HepG2 (cell line): ENCODE results near the gene GARIN5A. TPM values are rescaled to one million over a fixed set of nuclear protein-coding genes. Genes with fewer than 3 reads are reported as not detected.

Source experiments
- ATAC-seq: fragments of 200-7000 bp; cut with Tn5 transposase; 3 replicates; pipeline ENCODE4 v1.9.1; 2020; ENCODE audit warnings: mild to moderate bottlenecking, moderate library complexity
- BruUV-seq: library from RNA; stranded (reverse); fragments of 400-500 nt; replicated peaks from 2 replicates; lab custom pipeline; 2021; lab: Mats Ljungman, UMichigan
- CTCF ChIA-PET: fragments of 300-600 bp; formaldehyde crosslinking; extraction: SDS; loops from one replicate; lab custom pipeline; 2021; ENCODE audit warnings: low total read pairs, inconsistent platforms, low intra/inter-chr PET ratio; lab: Yijun Ruan, JAX
- POLR2A ChIA-PET: fragments of 350-600 bp; sonication (Branson Sonifier 250); formaldehyde crosslinking; loops from one replicate; lab custom pipeline; 2020; ENCODE audit warnings: antibody characterized with exemption, inconsistent platforms; lab: Yijun Ruan, JAX
- DNase-seq: peaks from one replicate; pipeline ENCODE4 v3.0.0-alpha.2; 2015; ENCODE audit warnings: low spot score
- FAIRE-seq: peaks from 3 replicates; lab custom pipeline; 2011; peaks lifted over from hg19 to GRCh38; lab: Jason Lieb, UNC
- H2AFZ ChIP-seq: one replicate; pipeline ENCODE4 v1.6.1; 2011; ENCODE audit warnings: low read length, inconsistent platforms
- H3K27ac ChIP-seq: fragments of 300-600 bp; 3 replicates; pipeline ENCODE4 v1.8.0; 2011; ENCODE audit warnings: mixed run types, mild to moderate bottlenecking, mixed read lengths, low read length, inconsistent platforms; ENCODE audit not compliant: insufficient read depth; ENCODE audit errors: extremely low read length
- H3K27me3 ChIP-seq, 2 experiments: fragments of 200-600 bp in 1 of 2; 2 replicates in 1 of 2; 3 replicates in 1 of 2; pipeline versions ENCODE4 v1.6.0 to v1.8.0; 2011; ENCODE audit warnings: low read length in 2 of 2, mild to moderate bottlenecking in 2 of 2, moderate library complexity in 2 of 2, inconsistent platforms in 1 of 2; ENCODE audit not compliant: insufficient read depth in 2 of 2, control insufficient read depth in 1 of 2
- H3K36me3 ChIP-seq, 2 experiments: fragments of 200-600 bp in 1 of 2; replicated peaks in 1 of 2; 2 replicates in 1 of 2; 3 replicates in 1 of 2; pipeline versions ENCODE4 v1.5.1 to v1.8.0; 2011; ENCODE audit warnings: low read length in 2 of 2, inconsistent platforms in 1 of 2; ENCODE audit not compliant: insufficient read depth in 2 of 2, control insufficient read depth in 1 of 2
- H3K4me1 ChIP-seq: 2 replicates; pipeline ENCODE4 v1.5.1; 2012; ENCODE audit warnings: low read length, inconsistent platforms; ENCODE audit not compliant: insufficient read depth
- H3K4me2 ChIP-seq: 2 replicates; pipeline ENCODE4 v1.6.0; 2011; ENCODE audit warnings: low read depth, low read length, inconsistent platforms
- H3K4me3 ChIP-seq, 3 experiments: fragments of 200-600 bp in 1 of 3; sonication (generic), shearing (Covaris generic) in 1 of 3; replicated peaks in 1 of 3; 2 replicates each; pipeline ENCODE4 v1.5.1; 2011 to 2016; ENCODE audit warnings: low read length in 3 of 3, inconsistent platforms in 2 of 3, low read depth in 2 of 3, mild to moderate bottlenecking in 2 of 3, control low read depth in 1 of 3, mixed read lengths in 1 of 3; ENCODE audit not compliant: insufficient read depth in 1 of 3
- H3K79me2 ChIP-seq: one replicate; pipeline ENCODE4 v1.6.1; 2011; ENCODE audit warnings: low read length, inconsistent platforms; ENCODE audit not compliant: insufficient read depth
- H3K9ac ChIP-seq: 2 replicates; pipeline ENCODE4 v1.6.0; 2011; ENCODE audit warnings: mild to moderate bottlenecking, low read depth, low read length, inconsistent platforms; ENCODE audit not compliant: insufficient read depth
- H3K9me3 ChIP-seq: 2 replicates; pipeline ENCODE4 v1.5.1; 2012; ENCODE audit warnings: mild to moderate bottlenecking, low read length
- H4K20me1 ChIP-seq: 2 replicates; pipeline ENCODE4 v1.6.0; 2011; ENCODE audit warnings: inconsistent platforms, mild to moderate bottlenecking, low read length, moderate library complexity; ENCODE audit not compliant: insufficient read depth
- NFYB ChIP-seq: sonication (generic); formaldehyde crosslinking; IDR thresholded peaks from 2 replicates; pipeline ENCODE4 v1.4.0; 2020; ENCODE audit warnings: missing genetic modification reagents
- PAX8 ChIP-seq: sonication (generic); formaldehyde crosslinking; IDR thresholded peaks from 2 replicates; pipeline ENCODE4 v1.8.0; 2022; ENCODE audit warnings: mild to moderate bottlenecking, missing genetic modification reagents, borderline replicate concordance
- SP5 ChIP-seq: IDR thresholded peaks from 2 replicates; pipeline ENCODE4 v1.6.1; 2016; ENCODE audit warnings: low read depth, borderline replicate concordance
- ZNF180 ChIP-seq: sonication (generic); formaldehyde crosslinking; IDR thresholded peaks from 2 replicates; pipeline ENCODE4 v1.4.0; 2020; ENCODE audit warnings: low read depth, missing genetic modification reagents, borderline replicate concordance
- ZNF274 ChIP-seq: sonication (generic); formaldehyde crosslinking; IDR thresholded peaks from 2 replicates; pipeline ENCODE4 v1.5.1; 2020; ENCODE audit warnings: mild to moderate bottlenecking, missing genetic modification reagents
- ZNF430 ChIP-seq: sonication (generic); formaldehyde crosslinking; IDR thresholded peaks from 2 replicates; pipeline ENCODE4 v1.9.0; 2021; ENCODE audit warnings: mild to moderate bottlenecking, missing genetic modification reagents
- ZSCAN9 ChIP-seq: IDR thresholded peaks from 2 replicates; pipeline ENCODE4 v1.6.1; 2016; ENCODE audit warnings: borderline replicate concordance
- WGBS: methylation state at CpG from one replicate; pipeline ENCODE4 v1.1.6; 2017; ENCODE audit warnings: low lambda C conversion rate; 5-methylcytosine and 5-hydroxymethylcytosine counted together
- in situ Hi-C: cut with HindIII; loops from 2 replicates; pipeline ENCODE4 v1.10.0; 2017; ENCODE audit warnings: low pct_unique_long_range_greater_than_20kb; ENCODE audit not compliant: extremely low pct_ligation_motif_present
- intact Hi-C: fragments of 100-400 bp; cut with micrococcal nuclease; formaldehyde crosslinking; loops from one replicate; pipeline ENCODE4 v1.10.0; 2022; ENCODE audit not compliant: unreplicated experiment
- polyA plus RNA-seq, 8 experiments: library from polyadenylated mRNA; depleted of rRNA in 3 of 8; stranded (reverse) in 7 of 8; unstranded in 1 of 8; fragments of >200 nt; fragmentation: Illumina TruSeq in 4 of 8; extraction: Trizol in 4 of 8; gene quantifications; 2 replicates each; pipeline versions ENCODE4 v1.2.1 to v1.2.3, GENCODE V29; 2011 to 2016; ENCODE audit warnings: low read depth in 4 of 8, missing spikeins in 1 of 8, mixed read lengths in 1 of 8; ENCODE audit not compliant: insufficient read depth in 1 of 8
- total RNA-seq, 5 experiments: library from RNA; depleted of rRNA; stranded (reverse); fragments of >200 nt; fragmentation: Illumina TruSeq; extraction: Trizol; gene quantifications; 2 replicates each; pipeline ENCODE4 v1.2.3, GENCODE V29; 2016; ENCODE audit warnings: low read depth in 1 of 5
- TF ChIP-seq, protein P1 (sequence below): sonication (generic); formaldehyde crosslinking; IDR thresholded peaks from 2 replicates; pipeline ENCODE4 v1.9.0; 2021; ENCODE audit warnings: mild to moderate bottlenecking, missing genetic modification reagents
- TF ChIP-seq, protein P2 (sequence below): sonication (generic); formaldehyde crosslinking; IDR thresholded peaks from 2 replicates; pipeline ENCODE4 v1.5.0; 2020; ENCODE audit warnings: mild to moderate bottlenecking, missing genetic modification reagents, borderline replicate concordance
- TF ChIP-seq, protein P3 (sequence below): sonication (generic); formaldehyde crosslinking; IDR thresholded peaks from 2 replicates; pipeline ENCODE4 v1.8.0; 2022; ENCODE audit warnings: mild to moderate bottlenecking, missing genetic modification reagents; ENCODE audit not compliant: insufficient replicate concordance

Gene GARIN5A
- total and polyA plus RNA-seq, 2 of the 13 experiments (the other 11 are each of a cell fraction or from before 2014, with no cell fraction given) = not detected

DNA sequence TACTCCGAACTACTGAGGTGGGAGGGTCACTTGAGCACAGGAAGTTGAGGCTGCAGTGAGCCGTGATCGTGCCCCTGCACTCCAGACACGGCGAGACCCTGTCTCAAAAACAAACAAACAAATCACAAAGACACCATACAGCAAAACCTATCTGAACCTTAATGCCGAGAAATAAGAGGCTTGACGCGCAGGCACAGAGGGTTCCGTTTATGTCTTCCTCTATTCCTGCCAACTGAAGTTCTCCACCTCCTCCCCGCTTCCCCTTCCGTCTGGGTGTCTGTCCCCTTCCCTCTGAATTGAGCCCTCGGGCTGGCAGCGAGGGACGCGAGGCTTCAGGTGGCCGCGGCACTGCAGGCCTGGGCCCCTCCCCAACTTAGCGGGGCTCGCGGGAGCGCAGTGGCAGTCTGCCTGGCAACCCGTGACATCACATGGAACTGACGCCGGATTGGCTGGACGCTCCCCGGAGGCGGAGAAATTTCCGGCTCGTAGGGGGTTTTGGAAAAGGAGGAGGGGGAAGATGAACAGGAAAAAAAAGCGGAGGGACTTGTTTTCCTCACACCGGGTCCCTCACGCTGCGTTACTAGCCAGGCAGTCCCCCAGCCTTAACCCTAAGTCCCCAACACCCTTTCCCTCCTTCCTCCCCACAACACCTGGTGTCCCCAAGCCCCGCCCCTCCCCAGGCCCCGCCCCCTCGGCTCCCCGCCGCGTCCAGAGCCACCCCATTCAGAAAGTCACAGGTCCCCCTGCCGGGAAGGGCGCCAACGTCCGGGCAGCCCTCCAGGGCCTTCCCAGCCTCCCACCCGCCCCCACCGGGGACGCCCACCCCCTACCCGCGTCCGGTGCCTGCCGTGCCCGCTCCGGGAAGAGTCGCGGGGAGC lies 45.1 kb downstream of the GARIN5A start:
- no peaks in the 10 kb centered on the region for H3K79me2 ChIP-seq
- no peak overlapping the region for H3K27ac ChIP-seq
- H3K4me3 ChIP-seq = peak overlapping the region; percentile 56 to 70 (median 56); a peak in 5 of 6 replicates
- peaks cover 10% of the 10 kb centered on the region for H3K4me1 ChIP-seq
- ATAC-seq = peak; percentile 95
- ChIA-PET CTCF (no interaction called here), POLR2A (no interaction called here)
- WGBS = 2% methylated on average over 39 of the region's 54 CpGs
- H3K9me3 ChIP-seq = no peaks in the 10 kb centered on the region
- H2AFZ ChIP-seq = peak overlapping the region; percentile 75
- in situ Hi-C loops = no loop called here
- peak; percentile 66 for DNase-seq
- no TSS peak for BruUV-seq
- peak; percentile 40 for FAIRE-seq
- peaks cover 8 to 23% of the 10 kb centered on the region in 2 experiments; a peak in 4 of 5 replicates for H3K27me3 ChIP-seq
- H4K20me1 ChIP-seq = no peaks in the 10 kb centered on the region
- H3K36me3 ChIP-seq = no peaks in the 10 kb centered on the region
- H3K4me2 ChIP-seq = peak overlapping the region; percentile 95
- peak overlapping the region; percentile 58 for H3K9ac ChIP-seq
- intact Hi-C loops = no loop called here
- peak; percentile 57 for TF ChIP-seq SP5 (CRISPR knock-in tag)
- TF ChIP-seq ZNF180 (CRISPR knock-in tag) = no peak
- TF ChIP-seq, protein P1, sequence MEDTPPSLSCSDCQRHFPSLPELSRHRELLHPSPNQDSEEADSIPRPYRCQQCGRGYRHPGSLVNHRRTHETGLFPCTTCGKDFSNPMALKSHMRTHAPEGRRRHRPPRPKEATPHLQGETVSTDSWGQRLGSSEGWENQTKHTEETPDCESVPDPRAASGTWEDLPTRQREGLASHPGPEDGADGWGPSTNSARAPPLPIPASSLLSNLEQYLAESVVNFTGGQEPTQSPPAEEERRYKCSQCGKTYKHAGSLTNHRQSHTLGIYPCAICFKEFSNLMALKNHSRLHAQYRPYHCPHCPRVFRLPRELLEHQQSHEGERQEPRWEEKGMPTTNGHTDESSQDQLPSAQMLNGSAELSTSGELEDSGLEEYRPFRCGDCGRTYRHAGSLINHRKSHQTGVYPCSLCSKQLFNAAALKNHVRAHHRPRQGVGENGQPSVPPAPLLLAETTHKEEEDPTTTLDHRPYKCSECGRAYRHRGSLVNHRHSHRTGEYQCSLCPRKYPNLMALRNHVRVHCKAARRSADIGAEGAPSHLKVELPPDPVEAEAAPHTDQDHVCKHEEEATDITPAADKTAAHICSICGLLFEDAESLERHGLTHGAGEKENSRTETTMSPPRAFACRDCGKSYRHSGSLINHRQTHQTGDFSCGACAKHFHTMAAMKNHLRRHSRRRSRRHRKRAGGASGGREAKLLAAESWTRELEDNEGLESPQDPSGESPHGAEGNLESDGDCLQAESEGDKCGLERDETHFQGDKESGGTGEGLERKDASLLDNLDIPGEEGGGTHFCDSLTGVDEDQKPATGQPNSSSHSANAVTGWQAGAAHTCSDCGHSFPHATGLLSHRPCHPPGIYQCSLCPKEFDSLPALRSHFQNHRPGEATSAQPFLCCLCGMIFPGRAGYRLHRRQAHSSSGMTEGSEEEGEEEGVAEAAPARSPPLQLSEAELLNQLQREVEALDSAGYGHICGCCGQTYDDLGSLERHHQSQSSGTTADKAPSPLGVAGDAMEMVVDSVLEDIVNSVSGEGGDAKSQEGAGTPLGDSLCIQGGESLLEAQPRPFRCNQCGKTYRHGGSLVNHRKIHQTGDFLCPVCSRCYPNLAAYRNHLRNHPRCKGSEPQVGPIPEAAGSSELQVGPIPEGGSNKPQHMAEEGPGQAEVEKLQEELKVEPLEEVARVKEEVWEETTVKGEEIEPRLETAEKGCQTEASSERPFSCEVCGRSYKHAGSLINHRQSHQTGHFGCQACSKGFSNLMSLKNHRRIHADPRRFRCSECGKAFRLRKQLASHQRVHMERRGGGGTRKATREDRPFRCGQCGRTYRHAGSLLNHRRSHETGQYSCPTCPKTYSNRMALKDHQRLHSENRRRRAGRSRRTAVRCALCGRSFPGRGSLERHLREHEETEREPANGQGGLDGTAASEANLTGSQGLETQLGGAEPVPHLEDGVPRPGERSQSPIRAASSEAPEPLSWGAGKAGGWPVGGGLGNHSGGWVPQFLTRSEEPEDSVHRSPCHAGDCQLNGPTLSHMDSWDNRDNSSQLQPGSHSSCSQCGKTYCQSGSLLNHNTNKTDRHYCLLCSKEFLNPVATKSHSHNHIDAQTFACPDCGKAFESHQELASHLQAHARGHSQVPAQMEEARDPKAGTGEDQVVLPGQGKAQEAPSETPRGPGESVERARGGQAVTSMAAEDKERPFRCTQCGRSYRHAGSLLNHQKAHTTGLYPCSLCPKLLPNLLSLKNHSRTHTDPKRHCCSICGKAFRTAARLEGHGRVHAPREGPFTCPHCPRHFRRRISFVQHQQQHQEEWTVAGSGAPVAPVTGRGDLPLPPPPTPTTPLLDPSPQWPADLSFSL = no peak
- no peak for TF ChIP-seq PAX8
- TF ChIP-seq, protein P2, sequence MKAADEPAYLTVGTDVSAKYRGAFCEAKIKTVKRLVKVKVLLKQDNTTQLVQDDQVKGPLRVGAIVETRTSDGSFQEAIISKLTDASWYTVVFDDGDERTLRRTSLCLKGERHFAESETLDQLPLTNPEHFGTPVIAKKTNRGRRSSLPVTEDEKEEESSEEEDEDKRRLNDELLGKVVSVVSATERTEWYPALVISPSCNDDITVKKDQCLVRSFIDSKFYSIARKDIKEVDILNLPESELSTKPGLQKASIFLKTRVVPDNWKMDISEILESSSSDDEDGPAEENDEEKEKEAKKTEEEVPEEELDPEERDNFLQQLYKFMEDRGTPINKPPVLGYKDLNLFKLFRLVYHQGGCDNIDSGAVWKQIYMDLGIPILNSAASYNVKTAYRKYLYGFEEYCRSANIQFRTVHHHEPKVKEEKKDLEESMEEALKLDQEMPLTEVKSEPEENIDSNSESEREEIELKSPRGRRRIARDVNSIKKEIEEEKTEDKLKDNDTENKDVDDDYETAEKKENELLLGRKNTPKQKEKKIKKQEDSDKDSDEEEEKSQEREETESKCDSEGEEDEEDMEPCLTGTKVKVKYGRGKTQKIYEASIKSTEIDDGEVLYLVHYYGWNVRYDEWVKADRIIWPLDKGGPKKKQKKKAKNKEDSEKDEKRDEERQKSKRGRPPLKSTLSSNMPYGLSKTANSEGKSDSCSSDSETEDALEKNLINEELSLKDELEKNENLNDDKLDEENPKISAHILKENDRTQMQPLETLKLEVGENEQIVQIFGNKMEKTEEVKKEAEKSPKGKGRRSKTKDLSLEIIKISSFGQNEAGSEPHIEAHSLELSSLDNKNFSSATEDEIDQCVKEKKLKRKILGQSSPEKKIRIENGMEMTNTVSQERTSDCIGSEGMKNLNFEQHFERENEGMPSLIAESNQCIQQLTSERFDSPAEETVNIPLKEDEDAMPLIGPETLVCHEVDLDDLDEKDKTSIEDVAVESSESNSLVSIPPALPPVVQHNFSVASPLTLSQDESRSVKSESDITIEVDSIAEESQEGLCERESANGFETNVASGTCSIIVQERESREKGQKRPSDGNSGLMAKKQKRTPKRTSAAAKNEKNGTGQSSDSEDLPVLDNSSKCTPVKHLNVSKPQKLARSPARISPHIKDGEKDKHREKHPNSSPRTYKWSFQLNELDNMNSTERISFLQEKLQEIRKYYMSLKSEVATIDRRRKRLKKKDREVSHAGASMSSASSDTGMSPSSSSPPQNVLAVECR (CRISPR knock-in tag) = 0 out of 2 replicates have a peak, but pooled peaks have one; percentile 14
- TF ChIP-seq ZNF274 (CRISPR knock-in tag) = peak; percentile 65; the same call in 1 of the 2 replicates
- TF ChIP-seq, protein P3, sequence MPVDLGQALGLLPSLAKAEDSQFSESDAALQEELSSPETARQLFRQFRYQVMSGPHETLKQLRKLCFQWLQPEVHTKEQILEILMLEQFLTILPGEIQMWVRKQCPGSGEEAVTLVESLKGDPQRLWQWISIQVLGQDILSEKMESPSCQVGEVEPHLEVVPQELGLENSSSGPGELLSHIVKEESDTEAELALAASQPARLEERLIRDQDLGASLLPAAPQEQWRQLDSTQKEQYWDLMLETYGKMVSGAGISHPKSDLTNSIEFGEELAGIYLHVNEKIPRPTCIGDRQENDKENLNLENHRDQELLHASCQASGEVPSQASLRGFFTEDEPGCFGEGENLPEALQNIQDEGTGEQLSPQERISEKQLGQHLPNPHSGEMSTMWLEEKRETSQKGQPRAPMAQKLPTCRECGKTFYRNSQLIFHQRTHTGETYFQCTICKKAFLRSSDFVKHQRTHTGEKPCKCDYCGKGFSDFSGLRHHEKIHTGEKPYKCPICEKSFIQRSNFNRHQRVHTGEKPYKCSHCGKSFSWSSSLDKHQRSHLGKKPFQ (CRISPR knock-in tag) = no peak
- TF ChIP-seq NFYB (CRISPR knock-in tag) = peak; percentile 83
- TF ChIP-seq ZNF430 (CRISPR knock-in tag) = no peak
- no peak for TF ChIP-seq ZSCAN9 (CRISPR knock-in tag)
